GM12878 (cell line): ENCODE measurements around the gene CSRP1. TPM values are rescaled to one million over a fixed set of nuclear protein-coding genes. Genes with fewer than 3 reads are reported as not detected.

Source experiments
- ATAC-seq: fragments of 200-7000 bp; cut with Tn5 transposase; 3 replicates; pipeline ENCODE4 v1.9.1; 2020; ENCODE audit warnings: mild to moderate bottlenecking, moderate library complexity
- BruUV-seq: library from RNA; stranded (reverse); fragments of 400-500 nt; replicated peaks from 2 replicates; lab custom pipeline; 2021; lab: Mats Ljungman, UMichigan
- CTCF ChIA-PET: fragments of 300-600 bp; sonication (Branson Sonifier 250); formaldehyde crosslinking; extraction: SDS; loops from one replicate; lab custom pipeline; 2021; ENCODE audit warnings: inconsistent platforms; lab: Yijun Ruan, JAX
- POLR2A ChIA-PET: fragments of 350-600 bp; formaldehyde crosslinking; extraction: SDS; loops from one replicate; lab custom pipeline; 2021; ENCODE audit warnings: inconsistent platforms; lab: Charles Lee
- RAD21 ChIA-PET: fragments of 300-600 bp; sonication (Branson Sonifier 250); formaldehyde crosslinking; loops from one replicate; lab custom pipeline; 2023; ENCODE audit warnings: antibody characterized with exemption; ENCODE audit not compliant: unreplicated experiment; lab: Charles Lee
- SMC1A ChIA-PET: fragments of 300-600 bp; sonication (Branson Sonifier 250); formaldehyde crosslinking; loops from one replicate; lab custom pipeline; 2023; ENCODE audit not compliant: unreplicated experiment, uncharacterized antibody; lab: Charles Lee
- DNase-seq: peaks from one replicate; pipeline ENCODE4 v3.0.0-alpha.2; 2011; ENCODE audit warnings: low read depth, low spot score
- FAIRE-seq: peaks from 3 replicates; lab custom pipeline; 2011; peaks lifted over from hg19 to GRCh38; lab: Jason Lieb, UNC
- H2AFZ ChIP-seq: 2 replicates; pipeline ENCODE4 v1.6.0; 2011; ENCODE audit warnings: low read depth, low read length, control low read depth; ENCODE audit not compliant: control insufficient read depth
- H3K27ac ChIP-seq: 2 replicates; pipeline ENCODE4 v1.5.1; 2011; ENCODE audit warnings: control low read depth; ENCODE audit not compliant: control insufficient read depth, insufficient read depth
- H3K27me3 ChIP-seq, 2 experiments: replicated peaks in 1 of 2; 2 replicates each; pipeline versions ENCODE4 v1.6.0 to v1.6.1; 2011; ENCODE audit warnings: low read length in 1 of 2; ENCODE audit not compliant: control insufficient read depth in 2 of 2, insufficient read depth in 2 of 2
- H3K36me3 ChIP-seq, 2 experiments: 2 replicates each; pipeline ENCODE4 v1.5.1; 2011; ENCODE audit warnings: low read length in 1 of 2; ENCODE audit not compliant: control insufficient read depth in 2 of 2, insufficient read depth in 2 of 2
- H3K4me1 ChIP-seq: 2 replicates; pipeline ENCODE4 v1.6.1; 2011; ENCODE audit warnings: mild to moderate bottlenecking, low read length, moderate library complexity, mixed read lengths; ENCODE audit not compliant: control insufficient read depth, insufficient read depth
- H3K4me2 ChIP-seq: 2 replicates; pipeline ENCODE4 v1.6.0; 2011; ENCODE audit warnings: control low read depth; ENCODE audit not compliant: control insufficient read depth, insufficient read depth
- H3K4me3 ChIP-seq: fragments of 200-600 bp; sonication (generic); 2 replicates; pipeline ENCODE4 v1.5.1; 2016
- H3K79me2 ChIP-seq: 2 replicates; pipeline ENCODE4 v1.6.0; 2011; ENCODE audit warnings: low read length; ENCODE audit not compliant: control insufficient read depth, insufficient read depth
- H3K9ac ChIP-seq: 2 replicates; pipeline ENCODE4 v1.8.0; 2011; ENCODE audit warnings: low read length, control low read depth, mixed read lengths; ENCODE audit not compliant: control insufficient read depth, insufficient read depth
- H3K9me3 ChIP-seq: replicated peaks from 3 replicates; pipeline ENCODE4 v1.5.1; 2011; ENCODE audit warnings: mild to moderate bottlenecking, low read length; ENCODE audit not compliant: control insufficient read depth, insufficient read depth
- H4K20me1 ChIP-seq: 2 replicates; pipeline ENCODE4 v1.6.0; 2011; ENCODE audit not compliant: control insufficient read depth, insufficient read depth
- BCL11A ChIP-seq: IDR thresholded peaks from 2 replicates; pipeline ENCODE4 v1.6.1; 2011; ENCODE audit warnings: low read depth, low read length
- CREM ChIP-seq: IDR thresholded peaks from 2 replicates; pipeline ENCODE4 v1.6.1; 2014; ENCODE audit warnings: antibody characterized with exemption, low read depth
- GATAD2B ChIP-seq: fragments of 450-650 bp; conservative IDR thresholded peaks from 2 replicates; pipeline ENCODE4 v1.6.1; 2017; ENCODE audit warnings: low read depth, mild to moderate bottlenecking, moderate library complexity
- LARP7 ChIP-seq: fragments of 450-650 bp; IDR thresholded peaks from 2 replicates; pipeline ENCODE4 v1.6.1; 2017; ENCODE audit warnings: mild to moderate bottlenecking
- NRF1 ChIP-seq: conservative IDR thresholded peaks from 2 replicates; pipeline ENCODE4 v1.6.1; 2011; ENCODE audit warnings: mild to moderate bottlenecking, low read depth, low read length, improper control_type of control experiment
- RBBP5 ChIP-seq: fragments of 200-600 bp; sonication (generic); conservative IDR thresholded peaks from 2 replicates; pipeline ENCODE4 v1.6.1; 2016
- RUNX3 ChIP-seq: IDR thresholded peaks from 2 replicates; pipeline ENCODE4 v1.6.1; 2012; ENCODE audit warnings: low read length, inconsistent platforms
- SMARCA5 ChIP-seq: fragments of 450-650 bp; IDR thresholded peaks from 2 replicates; pipeline ENCODE4 v1.6.1; 2017; ENCODE audit warnings: mild to moderate bottlenecking
- SP1 ChIP-seq: IDR thresholded peaks from one replicate; pipeline ENCODE4 v1.6.1; 2011; ENCODE audit warnings: low read depth, low read length
- SREBF1 ChIP-seq: IDR thresholded peaks from 2 replicates; pipeline ENCODE4 v1.6.1; 2012; ENCODE audit warnings: mild to moderate bottlenecking, low read length
- ZNF384 ChIP-seq: IDR thresholded peaks from 2 replicates; pipeline ENCODE4 v1.6.1; 2012; ENCODE audit warnings: low read depth, mild to moderate bottlenecking, low read length, improper control_type of control experiment, borderline replicate concordance
- WGBS: methylation state at CpG from one replicate; pipeline ENCODE4 v1.1.6; 2016; ENCODE audit warnings: low lambda C conversion rate; ENCODE audit not compliant: insufficient replicate concordance, insufficient coverage; ENCODE audit errors: missing lambda C conversion rate; 5-methylcytosine and 5-hydroxymethylcytosine counted together
- in situ Hi-C: fragments of 300-500 bp; cut with MboI; formaldehyde crosslinking; loops from 9 replicates; pipeline ENCODE4 v1.14.3; 2018; ENCODE audit warnings: mixed read lengths
- intact Hi-C: fragments of 100-400 bp; cut with micrococcal nuclease; formaldehyde crosslinking; loops from one replicate; pipeline ENCODE4 v1.14.2; 2022; ENCODE audit not compliant: unreplicated experiment
- polyA plus RNA-seq, 11 experiments: library from polyadenylated mRNA; depleted of rRNA in 4 of 11; unstranded in 6 of 11; stranded (reverse) in 5 of 11; fragments of >200 nt; fragmentation: Nextera tagmentation in 4 of 11; fragmentation: Illumina TruSeq in 1 of 11; extraction: Ambion mirVana in 4 of 11; extraction: Trizol in 1 of 11; gene quantifications; 1 replicate in 1 of 11; 2 replicates in 10 of 11; pipeline versions ENCODE4 v1.2.1 to v1.2.3, GENCODE V29; 2011 to 2016; ENCODE audit warnings: inconsistent platforms in 2 of 11, missing spikeins in 2 of 11, low read depth in 1 of 11
- total RNA-seq, 4 experiments: library from RNA; depleted of rRNA in 3 of 4; stranded (reverse); fragments of >200 nt in 3 of 4; fragmentation: Illumina TruSeq in 1 of 4; extraction: Trizol in 1 of 4; gene quantifications; 2 replicates each; pipeline versions ENCODE4 v1.2.1 to v1.2.3, GENCODE V29; 2013 to 2021
- TF ChIP-seq, protein P1 (sequence below): fragments of 150-350 bp; IDR thresholded peaks from 2 replicates; pipeline ENCODE4 v1.6.1; 2016; ENCODE audit warnings: low read depth, low read length
- TF ChIP-seq, protein P2 (sequence below): IDR thresholded peaks from 2 replicates; pipeline ENCODE4 v1.6.1; 2011; ENCODE audit warnings: borderline replicate concordance, low read depth, mild to moderate bottlenecking, moderate library complexity, mixed read lengths, low read length; ENCODE audit not compliant: insufficient read depth; ENCODE audit errors: extremely low read length

The CSRP1 gene
- total and polyA plus RNA-seq, 10 of the 15 experiments (the other 5 are each of a cell fraction or from before 2014, with no cell fraction given), result 23.4 to 99.2 (median 80.7) TPM

DNA sequence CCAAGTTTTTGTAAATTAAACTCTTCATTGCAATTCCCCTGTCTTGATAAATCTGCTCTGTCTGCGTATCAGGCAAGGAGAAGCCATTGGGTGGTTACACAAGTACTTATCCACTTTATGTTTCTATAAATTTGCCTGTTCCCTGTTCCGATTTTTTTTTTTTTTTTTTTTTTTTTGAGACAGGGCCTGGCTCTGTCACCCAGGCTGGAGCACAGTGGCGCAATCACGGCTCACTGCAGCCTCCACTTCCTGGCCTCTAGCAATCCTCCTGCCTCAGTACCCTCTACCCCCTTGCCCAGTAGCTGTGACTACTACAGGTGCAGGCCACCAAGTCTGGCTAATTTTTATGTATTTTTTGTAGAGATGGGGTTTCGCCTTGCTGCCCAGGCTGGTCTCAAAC is 11.1 kb upstream of the CSRP1 start:
- Histone ChIP-seq H3K36me3 (no peaks in the 10 kb centered on the region), H3K27ac (no peak overlapping the region), H3K4me2 (no peak overlapping the region), H2AFZ (no peak overlapping the region)
- in situ Hi-C loops (no loop called here), intact Hi-C loops (loop anchor here (10.0 kb wide), 1 partner anchor 263 kb away; no protein-coding TSS in a partner anchor)
- CTCF ChIA-PET, result interaction anchor here (10.7 to 11.2 kb wide), 2 partner anchors 34 to 68 kb away, joined by 309 to 814 read pairs; no protein-coding TSS in a partner anchor
- no TSS peak for BruUV-seq
- no peak for ATAC-seq
- TF ChIP-seq, protein P1, sequence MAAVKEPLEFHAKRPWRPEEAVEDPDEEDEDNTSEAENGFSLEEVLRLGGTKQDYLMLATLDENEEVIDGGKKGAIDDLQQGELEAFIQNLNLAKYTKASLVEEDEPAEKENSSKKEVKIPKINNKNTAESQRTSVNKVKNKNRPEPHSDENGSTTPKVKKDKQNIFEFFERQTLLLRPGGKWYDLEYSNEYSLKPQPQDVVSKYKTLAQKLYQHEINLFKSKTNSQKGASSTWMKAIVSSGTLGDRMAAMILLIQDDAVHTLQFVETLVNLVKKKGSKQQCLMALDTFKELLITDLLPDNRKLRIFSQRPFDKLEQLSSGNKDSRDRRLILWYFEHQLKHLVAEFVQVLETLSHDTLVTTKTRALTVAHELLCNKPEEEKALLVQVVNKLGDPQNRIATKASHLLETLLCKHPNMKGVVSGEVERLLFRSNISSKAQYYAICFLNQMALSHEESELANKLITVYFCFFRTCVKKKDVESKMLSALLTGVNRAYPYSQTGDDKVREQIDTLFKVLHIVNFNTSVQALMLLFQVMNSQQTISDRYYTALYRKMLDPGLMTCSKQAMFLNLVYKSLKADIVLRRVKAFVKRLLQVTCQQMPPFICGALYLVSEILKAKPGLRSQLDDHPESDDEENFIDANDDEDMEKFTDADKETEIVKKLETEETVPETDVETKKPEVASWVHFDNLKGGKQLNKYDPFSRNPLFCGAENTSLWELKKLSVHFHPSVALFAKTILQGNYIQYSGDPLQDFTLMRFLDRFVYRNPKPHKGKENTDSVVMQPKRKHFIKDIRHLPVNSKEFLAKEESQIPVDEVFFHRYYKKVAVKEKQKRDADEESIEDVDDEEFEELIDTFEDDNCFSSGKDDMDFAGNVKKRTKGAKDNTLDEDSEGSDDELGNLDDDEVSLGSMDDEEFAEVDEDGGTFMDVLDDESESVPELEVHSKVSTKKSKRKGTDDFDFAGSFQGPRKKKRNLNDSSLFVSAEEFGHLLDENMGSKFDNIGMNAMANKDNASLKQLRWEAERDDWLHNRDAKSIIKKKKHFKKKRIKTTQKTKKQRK, result no peak
- TF ChIP-seq BCL11A (no peak), LARP7 (no peak), RUNX3 (no peak), ZNF384 (no peak), SMARCA5 (no peak), NRF1 (no peak), SP1 (no peak), RBBP5 (no peak), GATAD2B (no peak), CREM (no peak), SREBF1 (no peak)
- TF ChIP-seq, protein P2, sequence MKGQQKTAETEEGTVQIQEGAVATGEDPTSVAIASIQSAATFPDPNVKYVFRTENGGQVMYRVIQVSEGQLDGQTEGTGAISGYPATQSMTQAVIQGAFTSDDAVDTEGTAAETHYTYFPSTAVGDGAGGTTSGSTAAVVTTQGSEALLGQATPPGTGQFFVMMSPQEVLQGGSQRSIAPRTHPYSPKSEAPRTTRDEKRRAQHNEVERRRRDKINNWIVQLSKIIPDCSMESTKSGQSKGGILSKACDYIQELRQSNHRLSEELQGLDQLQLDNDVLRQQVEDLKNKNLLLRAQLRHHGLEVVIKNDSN, result no peak
- TF ChIP-seq, all 136 proteins: peak for 0
- Histone ChIP-seq H3K27me3 (no peaks in the 10 kb centered on the region), H3K4me3 (no peak overlapping the region), H3K79me2 (no peaks in the 10 kb centered on the region), H4K20me1 (peaks cover 3% of the 10 kb centered on the region; the same call in 1 of the 2 replicates), H3K4me1 (no peaks in the 10 kb centered on the region), H3K9ac (no peak overlapping the region), H3K9me3 (no peaks in the 10 kb centered on the region)
- DNase-seq (no peak), FAIRE-seq (no peak)
- SMC1A ChIA-PET, result interaction anchor here (1.2 kb wide), 1 partner anchor 70 kb away, joined by 4 read pairs; no protein-coding TSS in a partner anchor
- POLR2A ChIA-PET, result no interaction called here
- 89% methylated on average over 5 of the region's 5 CpGs for WGBS
- RAD21 ChIA-PET, result no interaction called here
